HG03378 (cell line): ENCODE measurements around the gene SLC16A6.
"Not testable (repeated sequence)": the region's sequence is repeated elsewhere in the genome, so short reads cannot be mapped to it uniquely, and the experiment has no call there.

Experiments used
- ATAC-seq: cut with Tn5 transposase; IDR thresholded peaks from one replicate; pipeline ENCODE4 v1.9.1; 2021; ENCODE audit warnings: mild to moderate bottlenecking, moderate library complexity; ENCODE audit not compliant: unreplicated experiment

SLC16A6 gene

DNA sequence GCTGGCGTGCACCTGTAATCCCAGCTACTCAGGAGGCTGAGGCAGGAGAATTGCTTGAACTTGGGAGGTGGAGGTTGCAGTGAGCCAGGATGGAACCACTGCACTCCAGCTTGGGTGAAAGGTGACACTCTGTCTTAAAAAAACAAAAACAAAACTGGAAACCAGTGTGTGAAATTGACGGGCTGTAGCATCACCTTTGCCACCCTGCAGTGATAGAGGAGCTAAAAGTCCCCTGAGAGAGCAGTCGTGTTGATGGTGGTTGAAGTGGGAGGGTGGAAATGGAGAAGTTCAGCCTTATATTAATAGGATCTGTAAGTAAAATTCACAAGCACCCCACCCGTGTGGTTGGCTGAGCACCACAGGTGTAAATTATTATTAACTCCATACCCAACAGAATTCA is 65.9 kb downstream of the SLC16A6 start:
- peak; percentile 50 for ATAC-seq

DNA sequence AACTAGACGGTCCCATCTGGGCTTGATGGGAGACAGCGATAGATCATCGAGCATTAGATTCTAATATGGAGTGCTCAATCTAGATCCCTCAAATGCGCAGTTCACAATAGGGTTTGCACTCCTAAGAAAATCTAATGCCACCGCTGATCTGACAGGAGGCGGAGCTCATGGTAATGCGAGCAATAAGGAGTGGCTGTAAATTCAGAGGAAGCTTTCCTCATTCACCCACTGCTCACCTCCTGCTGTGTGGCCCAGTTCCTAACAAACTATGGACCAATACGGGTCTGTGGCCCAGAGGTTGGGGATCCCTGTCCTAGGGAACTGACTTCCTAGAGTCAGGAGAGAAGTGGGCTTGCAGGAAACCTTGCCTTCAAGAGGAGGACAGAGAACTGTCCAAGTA is 68.3 kb downstream of the SLC16A6 start:
- ATAC-seq = no peak

DNA sequence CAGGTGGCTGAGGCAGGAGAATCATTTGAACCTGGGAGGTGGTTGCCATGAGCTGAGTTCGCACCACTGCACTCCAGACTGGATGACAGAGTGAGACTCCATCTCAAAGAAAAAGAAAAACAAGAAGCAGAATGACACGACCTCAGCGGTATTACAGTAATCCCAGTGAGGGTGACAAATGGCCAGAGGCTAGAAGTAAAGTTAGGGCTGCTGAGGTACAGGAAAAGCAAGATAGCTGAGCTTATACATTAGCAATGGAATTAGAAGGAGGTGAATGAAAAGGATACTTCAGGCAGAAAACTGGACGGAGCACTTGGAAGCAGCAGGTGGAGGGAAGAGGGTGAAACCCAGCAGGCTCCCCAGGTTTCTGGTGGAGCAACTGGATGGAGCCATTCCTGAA is 69.1 kb downstream of the SLC16A6 start:
- ATAC-seq = no peak

DNA sequence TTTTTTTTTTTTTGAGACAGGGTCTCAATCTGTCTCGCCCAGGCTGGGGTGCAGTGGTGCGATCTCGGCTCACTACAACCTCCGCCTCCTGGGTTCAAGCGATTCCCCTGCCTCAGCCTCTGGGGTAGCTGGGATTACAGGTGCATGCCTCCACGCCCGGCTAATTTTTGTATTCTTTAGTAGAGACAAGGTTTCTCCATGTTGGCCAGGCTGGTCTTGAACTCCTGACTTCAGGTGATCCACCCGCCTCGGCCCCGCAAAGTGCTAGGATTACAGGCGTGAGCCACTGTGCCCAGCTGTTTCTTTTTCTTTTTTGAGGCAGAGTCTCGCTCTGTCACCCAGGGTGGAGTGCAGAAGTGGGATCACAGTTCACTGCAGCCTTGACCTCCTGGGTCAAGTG is 70.1 kb downstream of the SLC16A6 start:
- not testable (repeated sequence) for ATAC-seq

DNA sequence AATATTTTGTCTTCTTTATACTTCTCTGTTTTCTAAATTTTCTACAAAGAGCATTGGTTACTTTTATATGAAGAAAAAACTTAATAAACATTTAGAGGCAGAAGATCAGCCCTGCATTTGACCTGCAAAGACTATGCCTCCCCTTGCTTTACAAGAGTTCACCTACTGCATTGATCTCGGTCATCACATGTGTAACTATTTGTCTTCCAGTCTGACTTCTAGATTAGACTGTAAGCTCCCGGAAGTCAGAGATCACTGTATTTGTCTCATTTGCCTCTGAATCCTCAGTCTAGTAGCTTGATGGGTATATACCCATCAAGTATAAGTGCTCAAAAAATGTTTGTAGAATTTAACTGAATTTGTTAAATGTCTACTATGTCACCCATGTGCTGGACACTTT is 70.7 kb downstream of the SLC16A6 start:
- not testable (repeated sequence) for ATAC-seq

DNA sequence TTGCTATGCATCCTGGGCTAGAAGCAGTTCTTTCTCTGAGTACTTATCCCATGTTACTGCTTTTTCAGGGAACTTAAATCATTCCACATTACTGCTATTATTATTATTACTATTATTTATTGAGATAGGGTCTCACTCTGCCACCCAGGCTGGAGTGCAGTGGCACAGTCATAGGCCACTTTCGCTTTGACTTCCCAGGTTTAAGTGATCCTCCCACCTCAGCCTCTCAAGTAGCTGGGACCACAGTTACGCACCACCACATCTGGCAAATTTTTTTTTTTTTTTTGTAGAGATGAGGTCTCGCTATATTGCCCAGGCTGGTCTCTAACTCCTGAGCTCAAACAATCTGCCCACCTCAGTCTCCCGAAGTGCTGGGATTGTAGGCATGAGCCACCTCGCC is 71.5 kb downstream of the SLC16A6 start:
- not testable (repeated sequence) for ATAC-seq
